Hepatic stellate cell (primary cell): ENCODE results near the gene SRD5A2.
"Not testable (repeated sequence)": the region's sequence is repeated elsewhere in the genome, so short reads cannot be mapped to it uniquely, and the experiment has no call there.

Source experiments
- DNase-seq: peaks from one replicate; pipeline ENCODE4 v3.0.0; 2011; ENCODE audit warnings: low spot score

The SRD5A2 gene

DNA sequence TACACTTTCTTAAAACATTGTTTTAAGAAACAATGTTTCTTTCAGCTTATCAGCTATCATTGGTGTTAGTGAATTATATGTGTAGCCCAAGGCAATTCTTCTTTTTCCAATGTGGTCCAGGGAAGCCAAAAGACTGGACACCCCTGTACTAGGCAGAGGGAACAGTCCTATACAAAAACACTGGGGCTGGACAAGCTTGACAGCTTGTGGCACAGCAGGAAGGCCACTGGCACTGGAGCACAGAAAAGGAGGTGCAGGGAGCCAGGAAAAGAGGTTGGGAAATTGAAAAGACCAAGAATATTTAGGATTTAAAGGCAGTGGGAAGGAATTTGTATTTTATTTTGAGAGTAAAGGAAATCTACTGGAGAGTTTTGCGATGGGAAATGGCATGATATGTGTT lies 47.7 kb downstream of the SRD5A2 start:
- no peak for DNase-seq

DNA sequence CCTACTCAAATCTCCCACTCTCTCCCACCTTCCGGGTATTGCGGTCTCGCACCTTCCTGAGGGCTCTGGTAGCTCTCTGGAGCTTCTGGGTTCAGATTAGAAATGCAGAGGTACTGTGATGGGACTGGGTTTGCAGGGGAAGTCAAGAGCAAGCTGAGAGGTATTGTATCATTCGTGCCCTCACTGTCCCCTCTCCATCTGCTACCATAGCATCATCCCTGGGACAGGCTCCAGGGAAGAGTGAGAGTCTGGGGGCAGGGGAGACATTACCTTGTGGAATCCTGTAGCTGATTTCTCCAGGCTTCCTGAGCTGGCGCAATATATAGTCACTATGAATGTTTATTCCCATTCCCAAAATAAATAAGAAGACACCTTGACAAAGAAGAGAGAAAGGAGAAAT lies 49.6 kb downstream of the SRD5A2 start:
- no peak for DNase-seq

DNA sequence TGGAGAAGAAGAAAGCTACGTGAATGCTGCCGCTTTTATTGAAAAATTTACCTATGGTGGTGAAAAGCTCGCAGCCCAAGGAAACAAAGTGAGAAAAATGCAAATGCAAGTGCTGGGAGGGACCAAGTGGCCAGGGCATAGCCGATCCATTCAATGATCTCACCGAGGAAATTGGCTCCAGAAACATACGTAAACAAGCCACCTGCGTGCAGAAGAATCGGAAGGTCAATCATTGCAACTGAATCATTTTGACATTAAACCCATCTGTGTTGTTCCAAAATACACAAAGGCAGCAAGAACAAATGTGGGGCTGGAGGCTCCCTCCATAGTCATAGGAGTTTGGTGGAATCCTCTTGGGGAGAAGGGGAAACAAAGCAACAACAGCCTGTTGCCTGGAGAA lies 51.5 kb downstream of the SRD5A2 start:
- DNase-seq: no peak

DNA sequence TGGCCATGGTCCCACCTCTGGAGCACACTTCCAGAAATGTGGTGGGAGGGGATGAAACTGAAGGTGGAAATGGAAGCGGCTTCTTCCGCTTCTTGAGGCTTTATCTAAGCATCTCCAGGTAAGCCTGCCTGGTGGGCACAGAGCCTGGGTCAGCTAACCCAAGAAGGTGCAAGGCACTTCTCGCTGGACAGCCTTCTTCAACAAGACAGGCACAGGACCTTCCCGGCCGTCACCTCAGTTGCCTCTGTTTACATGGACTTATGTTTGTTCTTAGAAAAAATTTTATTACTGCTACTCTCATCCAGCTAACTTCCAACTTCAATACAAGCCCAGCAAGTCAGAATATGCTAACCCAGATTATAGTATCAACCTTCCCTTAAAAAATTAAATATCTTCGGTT lies 51.9 kb downstream of the SRD5A2 start:
- no peak for DNase-seq

DNA sequence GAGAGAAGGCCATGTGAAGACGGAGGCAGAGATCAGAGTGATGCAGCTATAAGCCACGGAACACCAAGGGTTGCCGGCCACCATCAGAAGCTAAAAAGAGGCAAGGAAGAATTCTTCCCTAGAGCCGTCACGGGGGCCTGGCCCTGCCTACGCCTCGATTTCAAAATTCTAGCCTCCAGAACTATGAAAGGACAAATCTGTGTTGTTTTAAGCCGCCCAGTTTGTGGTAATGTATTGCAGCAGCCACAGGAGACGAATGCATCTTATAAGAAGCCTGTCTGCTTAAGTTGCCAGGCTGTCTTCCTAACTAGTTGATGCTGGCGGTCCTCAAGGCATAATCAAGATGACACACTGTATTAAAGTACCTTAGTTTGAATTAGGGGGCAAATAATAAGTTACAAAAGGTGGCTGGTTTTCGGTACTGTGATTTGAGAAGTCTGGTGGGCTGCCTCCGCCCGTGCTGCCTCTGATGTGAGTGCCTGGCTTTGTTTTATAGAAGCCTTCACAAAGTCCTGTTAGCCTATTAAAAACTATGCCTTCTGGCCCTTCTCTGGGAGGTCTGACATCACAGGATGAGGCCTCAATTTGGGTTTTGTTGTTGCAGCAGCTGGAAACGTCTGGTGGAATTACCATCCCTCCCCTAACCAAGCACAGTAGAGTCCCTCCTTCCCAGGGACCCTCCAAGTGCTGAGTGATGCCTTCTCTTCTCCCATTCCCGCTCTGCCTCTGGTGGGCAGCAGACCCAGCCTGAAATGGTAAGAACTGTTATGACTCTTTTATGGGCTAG lies 53.6 kb downstream of the SRD5A2 start:
- no peak for DNase-seq

DNA sequence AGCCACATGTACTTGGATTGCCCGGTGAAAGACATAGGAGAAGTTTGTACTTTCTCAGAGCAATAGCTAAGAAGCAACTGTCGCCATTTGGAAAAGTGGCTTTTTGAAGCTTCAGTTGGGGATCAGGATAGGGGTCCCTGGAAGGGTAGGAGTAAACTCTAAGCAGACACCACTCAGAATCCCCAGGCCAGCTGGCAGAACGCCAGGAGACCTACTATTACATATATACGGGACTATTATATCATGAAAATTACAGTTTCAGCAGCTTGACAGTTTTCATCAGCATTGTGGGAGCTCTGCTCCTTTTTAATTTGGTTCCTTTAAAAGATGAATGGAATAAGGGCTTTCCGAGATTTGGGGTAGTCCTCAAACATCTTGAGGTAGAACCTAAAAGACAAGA lies 54.9 kb downstream of the SRD5A2 start:
- no peak for DNase-seq

DNA sequence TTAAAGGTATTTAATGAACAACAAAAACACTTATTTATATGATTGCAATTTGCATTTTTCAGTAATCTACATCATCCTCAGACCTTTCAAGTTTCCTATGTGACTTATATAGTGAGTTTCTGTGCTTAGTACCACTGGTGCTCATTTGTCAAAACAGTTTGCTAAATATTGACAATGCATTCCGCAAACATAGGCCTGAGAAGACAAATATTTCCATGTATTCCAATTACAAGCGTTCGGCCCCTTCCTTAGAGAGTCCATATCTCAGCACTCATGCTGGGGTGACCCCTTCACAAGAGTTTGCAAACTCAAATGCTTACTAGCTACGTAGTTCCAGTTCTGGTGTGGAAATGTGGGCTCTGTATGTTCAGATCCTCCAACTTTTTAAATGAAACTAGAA lies 56.1 kb downstream of the SRD5A2 start:
- no peak for DNase-seq

DNA sequence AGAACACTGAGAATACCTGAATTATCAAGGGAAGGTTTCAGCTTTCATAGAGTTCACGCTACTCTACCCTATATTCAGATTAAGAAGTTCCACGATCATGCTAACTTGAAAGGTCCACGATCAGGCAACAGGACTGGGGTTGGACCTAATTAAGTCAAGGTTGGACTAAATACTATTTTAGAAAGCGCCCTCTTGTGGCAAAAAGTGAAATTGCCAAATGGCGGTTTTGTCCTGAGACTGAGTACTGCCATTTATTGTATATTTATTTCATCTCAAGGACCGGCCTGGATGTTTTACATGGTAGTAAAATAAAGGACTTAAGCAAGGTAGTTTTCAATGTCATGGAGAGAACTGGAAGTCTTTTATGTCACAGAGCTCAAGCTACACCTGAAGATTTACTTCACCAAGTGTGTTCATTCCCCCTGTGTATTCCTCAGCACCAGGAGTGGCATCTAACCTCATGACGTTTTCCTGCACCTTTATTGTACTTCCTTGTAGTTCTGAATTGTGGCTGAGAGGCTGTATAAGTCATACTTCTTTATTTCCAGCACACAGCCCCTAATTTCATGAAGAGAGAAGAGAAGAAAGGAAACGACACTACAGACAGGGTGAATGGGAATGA lies 56.8 kb downstream of the SRD5A2 start:
- DNase-seq: peak; percentile 25

DNA sequence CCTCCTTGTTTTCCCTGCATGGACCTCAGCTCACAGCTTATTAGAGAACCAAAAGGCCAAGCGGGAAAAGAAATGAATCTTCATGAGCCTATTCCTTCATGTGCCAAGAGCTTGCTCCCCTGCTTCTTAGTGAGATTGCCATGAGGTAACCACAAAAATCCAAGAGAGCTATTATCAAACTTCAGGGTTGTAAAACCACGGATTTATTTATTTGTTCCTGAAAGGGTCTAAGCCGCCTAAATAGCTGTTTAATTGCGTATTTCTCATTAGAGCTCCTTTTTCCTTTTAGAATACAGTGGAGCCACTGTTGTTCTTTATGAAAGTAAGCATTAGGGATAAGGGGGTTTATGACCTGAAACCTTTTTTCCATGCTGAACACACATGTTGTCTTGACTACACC lies 58.0 kb downstream of the SRD5A2 start:
- DNase-seq: no peak

DNA sequence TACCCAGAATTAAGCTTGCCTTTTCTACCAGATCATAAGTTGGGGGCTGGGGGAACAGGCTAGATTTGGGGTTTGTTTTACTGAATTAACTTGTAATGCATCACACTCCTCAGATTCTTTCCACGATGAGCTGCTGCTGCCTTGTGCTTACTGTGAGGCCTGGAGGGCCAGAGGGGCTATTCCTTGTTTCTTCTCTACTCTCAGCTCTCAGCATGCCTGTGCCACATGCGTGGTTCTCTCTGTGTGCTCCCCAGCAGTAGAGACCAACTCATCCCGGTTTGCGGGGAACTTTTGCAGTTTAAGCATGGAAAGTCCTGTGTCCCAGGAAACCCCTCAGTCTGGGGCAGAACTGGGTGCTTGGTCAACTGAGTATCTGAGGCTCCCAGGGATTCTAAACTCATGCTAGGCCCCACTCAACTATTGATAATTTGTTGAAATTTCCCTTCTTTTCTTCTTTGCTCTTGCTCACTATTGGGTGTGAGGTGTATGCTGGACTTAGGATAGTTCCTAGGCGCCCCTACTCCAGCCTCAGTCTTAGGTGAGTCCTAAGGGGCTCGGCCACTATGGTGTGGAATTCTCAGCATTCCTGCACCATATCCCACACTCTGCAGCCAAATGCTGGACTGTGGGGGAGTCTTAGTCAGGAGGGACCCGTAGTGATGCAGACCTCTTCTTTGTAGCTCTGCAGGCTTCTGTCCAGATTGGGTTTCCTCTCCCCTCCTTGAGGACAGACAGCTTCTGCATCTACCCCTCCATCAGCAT lies 63.1 kb downstream of the SRD5A2 start:
- no peak for DNase-seq

DNA sequence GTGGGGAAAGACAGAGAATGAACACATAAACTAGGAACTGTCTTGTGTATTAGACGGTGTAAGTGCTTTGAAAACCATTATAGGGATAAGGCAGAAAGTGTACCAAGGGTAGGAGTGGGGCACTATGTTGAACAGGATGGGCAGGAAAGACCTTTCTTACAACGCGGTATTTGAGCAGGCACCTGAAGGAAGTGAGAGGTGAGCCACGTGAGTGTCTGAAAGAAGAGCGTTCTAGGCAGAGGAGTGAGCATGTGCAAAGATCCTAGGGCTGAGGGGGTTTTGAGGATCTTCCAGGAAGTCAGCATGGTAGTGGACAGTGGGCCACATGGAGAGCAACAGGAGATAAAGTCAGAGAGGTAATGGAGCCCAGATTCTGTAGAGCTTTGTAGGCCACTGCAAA lies 65.2 kb downstream of the SRD5A2 start:
- DNase-seq: no peak

DNA sequence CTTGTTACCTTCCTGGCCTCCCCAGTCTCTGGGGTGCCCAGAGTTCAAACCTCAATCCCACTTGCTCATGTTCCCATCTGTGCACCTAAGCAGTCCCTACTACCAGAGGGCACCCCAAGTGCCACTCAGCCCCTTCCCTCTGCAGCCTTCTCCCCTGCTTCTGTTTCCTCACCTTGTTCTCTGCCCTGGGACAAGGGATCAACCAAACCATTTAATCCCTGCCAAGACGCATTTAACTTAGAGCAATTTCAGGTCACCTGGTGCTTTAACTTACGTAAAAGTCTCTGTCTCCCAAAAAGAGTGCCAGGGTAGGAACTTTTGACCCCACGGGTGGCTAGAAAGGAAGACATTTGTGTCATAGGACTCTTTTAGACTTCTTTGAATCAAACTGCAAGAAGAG lies 67.2 kb downstream of the SRD5A2 start:
- no peak for DNase-seq

DNA sequence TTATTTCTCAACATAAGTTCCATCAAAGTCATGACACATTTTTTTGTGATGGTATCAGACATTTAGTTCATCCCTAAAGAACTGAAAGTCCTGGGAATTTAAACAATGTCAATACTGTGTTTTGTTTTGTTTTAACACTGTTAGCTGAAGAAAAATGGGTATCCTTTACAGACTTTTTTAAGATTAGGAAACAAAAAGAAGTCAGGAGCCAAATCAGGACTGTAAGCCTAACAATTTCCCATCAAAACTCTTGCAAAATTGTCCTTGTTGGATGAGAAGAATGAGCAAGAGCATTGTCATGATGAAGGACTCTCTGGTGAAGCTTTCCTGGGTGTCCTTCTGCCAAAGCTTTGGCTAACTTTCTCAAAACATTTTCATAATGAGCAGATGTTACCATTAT lies 69.4 kb downstream of the SRD5A2 start:
- DNase-seq: no peak

DNA sequence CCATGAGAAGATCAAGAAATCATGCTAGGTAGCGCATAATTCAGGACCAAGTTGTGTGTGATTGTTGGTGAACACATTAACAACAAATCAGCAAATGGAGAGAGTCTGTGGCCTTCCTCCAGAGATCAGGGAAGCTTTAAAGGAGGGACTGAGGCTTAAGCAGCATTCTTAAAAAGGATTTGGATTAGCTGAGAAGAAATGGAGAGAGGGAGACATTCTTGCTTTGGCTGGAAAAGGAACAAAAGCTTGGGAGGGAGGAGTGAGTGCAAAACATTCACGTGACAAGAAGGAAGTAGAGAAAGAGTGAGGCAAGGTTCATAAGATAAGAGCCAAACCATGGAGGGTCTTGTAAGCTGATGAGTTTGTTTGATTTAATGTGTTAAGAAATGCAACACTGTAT lies 75.6 kb downstream of the SRD5A2 start:
- no peak for DNase-seq

DNA sequence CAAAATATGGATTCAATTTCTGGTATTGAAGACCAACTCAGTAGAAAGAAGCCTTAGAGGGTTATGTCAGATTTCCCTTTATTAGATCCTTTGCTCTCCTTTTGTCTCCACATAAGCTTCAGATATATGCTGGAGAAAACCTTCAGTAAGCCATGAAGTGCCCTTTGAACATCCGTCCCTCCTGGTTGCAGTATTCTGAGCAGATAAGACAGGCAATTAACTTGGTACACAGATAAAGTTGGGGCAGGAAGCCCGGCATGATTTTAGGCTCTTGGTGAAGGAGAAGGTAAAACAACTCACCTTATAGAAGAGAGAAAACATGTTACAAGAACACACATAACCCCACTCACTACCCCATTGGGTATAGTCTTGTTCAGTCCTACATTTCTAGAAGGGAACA lies 76.4 kb downstream of the SRD5A2 start:
- no peak for DNase-seq

DNA sequence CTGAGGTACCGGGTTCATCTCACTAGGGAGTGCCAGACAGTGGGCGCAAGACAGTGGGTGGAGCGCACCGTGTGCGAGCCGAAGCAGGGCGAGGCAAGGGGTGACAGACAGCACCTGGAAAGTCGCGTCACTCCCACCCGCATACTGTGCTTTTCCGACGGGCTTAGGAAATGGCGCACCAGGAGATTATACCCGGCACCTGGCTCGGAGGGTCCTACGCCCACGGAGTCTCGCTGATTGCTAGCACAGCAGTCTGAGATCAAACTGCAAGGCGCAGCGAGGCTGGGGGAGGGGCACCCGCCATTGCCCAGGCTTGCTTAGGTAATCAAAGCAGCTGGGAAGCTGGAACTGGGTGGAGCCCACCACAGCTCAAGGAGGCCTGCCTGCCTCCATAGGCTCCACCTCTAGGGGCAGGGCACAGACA lies 84.3 kb downstream of the SRD5A2 start:
- not testable (repeated sequence) for DNase-seq

DNA sequence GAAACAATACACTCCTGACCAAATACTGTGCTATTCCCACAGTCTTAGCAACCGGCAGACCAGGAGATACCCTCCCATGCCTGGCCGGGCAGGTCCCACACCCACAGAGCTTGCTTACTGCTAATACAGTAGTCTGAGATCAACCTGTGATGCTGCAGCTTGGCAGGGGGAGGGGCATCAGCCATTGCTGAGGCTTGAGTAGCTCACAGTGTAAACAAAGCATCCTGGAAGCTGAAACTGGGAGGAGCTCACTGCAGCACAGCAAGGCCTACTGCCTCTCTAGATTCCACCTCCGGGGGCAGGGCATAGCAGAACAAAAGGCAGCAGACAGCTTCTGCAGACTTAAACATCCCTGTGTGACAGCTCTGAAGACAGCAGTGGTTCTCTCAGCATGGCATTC lies 91.4 kb downstream of the SRD5A2 start:
- peak; percentile 15 for DNase-seq

DNA sequence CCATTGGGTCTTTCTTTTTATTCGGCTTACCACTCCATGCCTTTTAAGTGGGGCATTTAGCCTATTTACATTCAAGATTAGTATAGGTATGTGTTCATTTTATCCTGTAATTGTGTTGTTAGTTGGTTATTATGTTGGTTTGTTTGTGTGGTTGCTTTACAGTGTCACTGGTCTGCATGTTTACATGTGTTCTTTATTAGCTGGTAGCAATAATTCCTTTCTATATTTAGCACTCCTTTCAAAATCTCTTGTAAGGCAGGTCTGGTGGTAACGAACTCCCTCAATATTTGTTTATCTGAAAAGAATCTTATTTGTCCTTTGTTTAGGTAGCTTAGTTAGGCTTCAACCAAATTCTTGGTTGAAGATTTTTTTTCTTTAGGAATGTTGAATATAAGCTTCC lies 97.5 kb downstream of the SRD5A2 start:
- no peak for DNase-seq

DNA sequence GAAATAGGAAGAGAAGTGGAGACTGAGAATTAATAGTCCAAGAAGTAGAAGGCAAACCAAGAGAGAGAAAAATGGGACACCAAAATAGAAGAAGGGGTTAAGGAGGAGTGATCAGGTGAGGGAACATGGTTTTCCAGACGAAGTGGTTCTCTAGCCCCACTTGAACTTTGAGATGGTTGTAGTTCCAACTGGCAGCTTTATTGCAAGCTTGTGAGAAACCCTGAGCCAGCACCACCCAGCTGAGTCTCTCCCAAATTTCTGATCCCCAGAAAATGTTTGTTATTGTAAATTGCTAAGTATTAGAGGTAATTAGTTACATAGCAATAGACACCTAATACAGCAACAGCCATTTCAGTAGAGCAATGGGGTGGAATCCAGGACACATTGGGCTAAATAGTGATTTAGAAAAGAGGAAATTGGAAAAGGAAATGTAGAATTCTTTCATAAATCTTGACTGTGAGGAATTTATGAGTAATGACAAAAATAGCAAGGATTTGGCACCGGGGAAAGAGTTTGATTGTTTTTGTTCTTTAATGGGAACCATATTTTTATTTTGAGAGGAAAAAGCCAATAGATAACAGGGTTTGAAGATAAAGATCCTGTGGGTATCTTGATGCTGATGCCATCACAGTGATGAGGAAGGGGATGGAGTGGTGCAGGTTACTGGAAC lies 104.1 kb downstream of the SRD5A2 start:
- peak; percentile 7 for DNase-seq

DNA sequence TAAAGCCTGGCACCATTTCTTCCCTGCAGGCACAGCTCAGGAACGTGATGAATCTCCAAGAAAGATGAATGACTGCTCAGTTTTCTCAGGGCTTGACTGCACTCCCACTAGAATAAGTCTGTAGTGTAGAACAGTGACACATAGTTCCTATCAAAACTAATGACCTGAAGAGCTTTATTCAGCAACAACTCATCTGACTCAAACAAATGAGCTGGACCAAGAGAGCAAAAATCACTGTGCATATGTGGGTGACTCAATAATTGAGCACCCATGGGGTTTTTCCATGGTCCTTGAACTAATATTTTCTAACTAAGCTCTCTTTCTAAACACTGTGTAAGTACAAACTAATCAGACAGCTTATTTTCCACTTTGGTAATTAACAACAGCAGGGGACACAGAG lies 105.0 kb downstream of the SRD5A2 start:
- DNase-seq: peak; percentile 36

DNA sequence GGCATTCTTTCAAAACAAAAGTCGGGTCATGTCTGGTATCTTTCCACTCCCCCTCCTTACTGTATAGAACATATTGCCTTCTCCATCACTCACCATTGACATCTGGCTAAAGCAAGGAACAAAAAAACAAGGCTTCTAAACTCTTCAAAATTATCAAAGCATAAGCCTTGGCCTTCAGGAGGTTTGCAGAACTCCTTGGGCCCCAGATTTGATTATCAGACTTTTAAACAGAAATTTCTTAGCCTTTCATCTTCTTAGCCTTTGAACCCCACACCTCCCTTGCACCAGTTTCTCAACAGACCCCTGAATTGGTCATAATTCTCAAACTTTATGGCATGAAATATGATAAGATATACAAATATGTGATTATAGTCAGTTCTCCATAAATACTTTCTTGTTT lies 106.4 kb downstream of the SRD5A2 start:
- no peak for DNase-seq
